ENCODE data around the gene ITPR2.

The ITPR2 gene

DNA sequence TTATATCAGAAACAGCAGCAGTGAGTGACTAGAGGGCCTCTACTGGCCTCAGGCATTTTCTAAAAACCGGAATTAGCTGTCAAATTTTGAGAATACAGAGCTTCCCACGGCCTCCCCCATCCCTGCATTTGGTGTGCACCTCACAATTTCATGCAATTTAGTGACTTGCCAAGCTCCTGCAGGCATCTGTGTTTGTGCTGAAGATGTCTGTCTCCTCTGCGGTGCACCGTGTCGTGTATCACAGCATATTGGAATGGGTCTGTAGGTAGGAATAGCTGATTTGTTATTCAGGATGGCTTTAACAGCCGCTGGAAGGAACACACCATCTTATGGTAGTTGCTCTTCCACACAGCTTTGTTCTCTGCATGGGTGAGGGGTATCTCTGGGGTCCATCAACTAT is 497.3 kb downstream of the ITPR2 start:
- TF ChIP-seq, protein P1, sequence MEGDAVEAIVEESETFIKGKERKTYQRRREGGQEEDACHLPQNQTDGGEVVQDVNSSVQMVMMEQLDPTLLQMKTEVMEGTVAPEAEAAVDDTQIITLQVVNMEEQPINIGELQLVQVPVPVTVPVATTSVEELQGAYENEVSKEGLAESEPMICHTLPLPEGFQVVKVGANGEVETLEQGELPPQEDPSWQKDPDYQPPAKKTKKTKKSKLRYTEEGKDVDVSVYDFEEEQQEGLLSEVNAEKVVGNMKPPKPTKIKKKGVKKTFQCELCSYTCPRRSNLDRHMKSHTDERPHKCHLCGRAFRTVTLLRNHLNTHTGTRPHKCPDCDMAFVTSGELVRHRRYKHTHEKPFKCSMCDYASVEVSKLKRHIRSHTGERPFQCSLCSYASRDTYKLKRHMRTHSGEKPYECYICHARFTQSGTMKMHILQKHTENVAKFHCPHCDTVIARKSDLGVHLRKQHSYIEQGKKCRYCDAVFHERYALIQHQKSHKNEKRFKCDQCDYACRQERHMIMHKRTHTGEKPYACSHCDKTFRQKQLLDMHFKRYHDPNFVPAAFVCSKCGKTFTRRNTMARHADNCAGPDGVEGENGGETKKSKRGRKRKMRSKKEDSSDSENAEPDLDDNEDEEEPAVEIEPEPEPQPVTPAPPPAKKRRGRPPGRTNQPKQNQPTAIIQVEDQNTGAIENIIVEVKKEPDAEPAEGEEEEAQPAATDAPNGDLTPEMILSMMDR (IDR thresholded peaks at IDR 0.05; ENCODE audit: low read depth, low read length, missing control alignments), result no peak
- H3K4me3 ChIP-seq (replicated peaks; ENCODE audit: low read depth, low read length), result no peak overlapping the region
- no peak for DNase-seq (ENCODE audit: extremely low read depth, low read depth)

DNA sequence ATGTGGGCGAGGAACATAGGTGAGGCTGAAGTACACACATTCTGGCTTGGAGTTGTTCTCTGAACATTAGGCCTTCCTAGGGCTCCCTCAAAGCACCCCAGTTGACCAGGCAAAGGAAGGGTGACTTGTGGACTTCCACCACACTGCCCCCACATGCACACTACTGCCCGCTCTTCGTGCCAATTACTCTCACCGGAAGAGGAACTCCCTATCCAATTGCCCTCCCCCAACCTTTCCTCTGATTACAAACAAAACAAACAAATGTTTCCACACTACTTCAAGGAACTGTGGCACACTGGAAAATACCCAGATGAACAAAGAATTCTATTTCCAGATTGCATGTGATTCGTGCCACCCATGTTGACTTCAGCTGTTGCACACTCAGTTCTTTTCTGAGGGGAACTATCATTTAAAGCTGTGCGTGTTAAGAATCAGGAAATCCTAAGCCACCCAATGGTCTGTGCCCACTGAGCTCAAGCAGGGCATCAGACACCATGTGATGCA is 498.3 kb downstream of the ITPR2 start:
- H3K4me3 ChIP-seq (replicated peaks; ENCODE audit: low read depth, low read length), result no peak overlapping the region
- TF ChIP-seq, protein P1 (IDR thresholded peaks at IDR 0.05; ENCODE audit: low read depth, low read length, missing control alignments), result no peak

DNA sequence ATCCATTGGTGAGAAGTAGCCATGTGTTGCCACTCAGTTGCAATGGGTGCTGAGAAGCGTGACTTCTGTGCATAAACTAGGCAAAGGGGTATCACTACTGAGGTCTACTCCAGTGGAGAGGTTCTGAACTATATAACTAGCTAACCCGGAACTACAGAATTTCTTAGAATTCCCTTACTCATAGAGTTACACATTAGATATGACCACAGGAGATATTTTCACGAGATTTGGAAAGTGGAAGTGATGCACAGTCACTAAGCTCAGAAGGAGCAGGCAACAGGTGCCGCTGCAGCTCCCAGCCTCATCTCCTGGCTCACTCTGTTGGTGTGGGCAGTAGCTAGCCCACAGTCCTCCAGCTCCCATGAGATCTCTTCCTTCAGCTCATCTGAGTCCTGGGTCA is 501.0 kb downstream of the ITPR2 start:
- DNase-seq (ENCODE audit: extremely low read depth, low read depth), result no peak
- no peak overlapping the region for H3K4me3 ChIP-seq (replicated peaks; ENCODE audit: low read depth, low read length)
- TF ChIP-seq, protein P1 (IDR thresholded peaks at IDR 0.05; ENCODE audit: low read depth, low read length, missing control alignments), result no peak

More for the DNA sequence above, 498.3 kb downstream of the ITPR2 start:
- no peak for DNase-seq (ENCODE audit: extremely low read depth, low read depth)

DNA sequence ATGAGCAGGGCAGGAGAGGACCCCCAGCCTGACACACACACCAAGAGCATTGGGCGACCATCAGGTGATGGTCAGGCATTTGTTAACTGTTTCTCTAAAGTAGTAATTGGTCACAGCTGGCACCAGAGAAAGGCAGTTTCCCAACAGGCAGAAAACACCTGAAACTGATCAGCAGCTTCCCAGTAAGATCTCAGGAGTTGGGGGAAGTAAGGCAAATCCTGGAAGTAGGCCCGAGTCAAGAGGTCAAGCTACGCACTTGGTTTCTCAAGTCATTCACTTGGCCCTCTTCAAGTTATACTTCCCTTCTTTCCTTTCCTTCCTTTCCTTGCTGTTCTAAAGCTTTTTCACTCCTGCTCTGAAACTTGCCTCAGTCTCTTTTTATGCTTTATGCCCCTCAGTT is 501.9 kb downstream of the ITPR2 start:
- H3K4me3 ChIP-seq (replicated peaks; ENCODE audit: low read depth, low read length), result no peak overlapping the region
- no peak for DNase-seq (ENCODE audit: extremely low read depth, low read depth)
- TF ChIP-seq, protein P1 (IDR thresholded peaks at IDR 0.05; ENCODE audit: low read depth, low read length, missing control alignments), result no peak

DNA sequence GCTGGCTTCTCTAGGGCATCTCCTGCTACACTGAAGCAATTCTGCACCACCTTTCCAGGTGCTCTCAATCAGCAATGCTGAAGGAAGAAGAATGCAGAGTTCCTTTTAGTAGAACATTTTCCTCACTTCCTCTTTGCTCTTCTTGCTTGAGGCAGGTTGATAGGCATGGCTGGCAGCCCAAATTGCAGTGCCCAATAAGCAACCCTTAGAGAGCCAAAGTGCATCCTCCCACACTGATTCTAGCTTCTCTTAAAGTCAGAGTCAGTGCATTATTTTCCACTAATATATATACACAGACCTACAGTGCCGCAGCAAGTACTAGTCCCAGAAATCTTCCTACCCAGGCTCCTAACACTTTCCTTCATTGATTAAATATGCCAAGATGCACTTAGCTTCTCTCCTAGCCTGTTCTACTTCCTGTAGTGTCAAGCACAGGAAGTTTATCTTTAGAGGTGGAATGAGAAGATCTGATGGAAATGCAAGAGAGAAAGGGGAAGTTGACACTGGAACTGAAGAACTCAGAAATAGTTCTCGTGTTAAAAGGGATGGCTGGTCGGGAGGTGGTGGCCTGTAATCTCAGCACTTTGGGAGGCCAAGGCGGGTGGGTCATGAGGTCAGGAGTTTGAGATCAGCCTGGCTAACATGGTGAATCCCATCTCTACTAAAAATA is 504.9 kb downstream of the ITPR2 start:
- no peak for DNase-seq (ENCODE audit: extremely low read depth, low read depth)
- no peak overlapping the region for H3K4me3 ChIP-seq (replicated peaks; ENCODE audit: low read depth, low read length)
- TF ChIP-seq, protein P1 (IDR thresholded peaks at IDR 0.05; ENCODE audit: low read depth, low read length, missing control alignments), result no peak

DNA sequence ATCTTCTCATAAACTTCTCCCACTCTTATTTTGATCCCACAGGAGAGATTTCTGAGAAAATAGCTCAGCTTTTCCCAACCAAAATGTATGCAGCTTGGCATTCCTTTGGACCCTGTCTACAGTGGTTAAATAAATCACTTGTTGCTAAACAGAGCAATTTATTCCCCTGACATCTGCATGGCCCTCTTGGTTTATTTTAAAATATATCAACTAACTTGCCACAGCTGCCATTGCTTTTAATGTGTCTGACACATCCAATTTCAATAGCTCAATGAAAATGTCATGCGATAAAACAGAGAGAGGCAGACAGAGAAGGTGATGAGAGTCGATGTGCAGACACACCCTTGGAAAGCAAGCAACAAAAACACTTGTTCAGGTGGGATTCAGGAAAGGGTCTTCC is 509.3 kb downstream of the ITPR2 start:
- DNase-seq (ENCODE audit: extremely low read depth, low read depth), result no peak
- TF ChIP-seq, protein P1 (IDR thresholded peaks at IDR 0.05; ENCODE audit: low read depth, low read length, missing control alignments), result no peak
- H3K4me3 ChIP-seq (replicated peaks; ENCODE audit: low read depth, low read length), result no peak overlapping the region

DNA sequence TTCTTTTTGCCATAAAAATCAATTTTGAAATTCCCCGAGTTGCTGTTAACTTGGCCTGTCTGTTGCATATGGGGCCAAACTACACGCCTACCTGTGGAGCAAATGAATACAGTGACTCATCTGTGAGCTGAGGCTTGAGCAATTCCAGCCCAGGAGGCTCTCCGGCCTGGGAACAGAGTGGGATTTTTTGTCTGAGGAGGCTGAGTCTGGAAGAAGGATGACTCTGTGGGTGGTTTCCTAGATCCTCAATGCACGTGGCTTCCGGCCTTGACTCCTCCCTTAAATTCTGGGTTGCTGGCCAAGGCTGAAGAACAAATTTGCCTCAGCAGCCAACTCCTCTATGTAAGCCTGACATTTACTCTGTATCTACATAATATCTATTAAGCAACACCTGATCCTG is 513.5 kb downstream of the ITPR2 start:
- TF ChIP-seq, protein P1 (IDR thresholded peaks at IDR 0.05; ENCODE audit: low read depth, low read length, missing control alignments), result no peak
- no peak for DNase-seq (ENCODE audit: extremely low read depth, low read depth)
- H3K4me3 ChIP-seq (replicated peaks; ENCODE audit: low read depth, low read length), result no peak overlapping the region

Measured in HFF-Myc (cell line).